HG03378 (cell line): Measurements from ENCODE around the gene KRT38.
"Not testable (repeated sequence)": the region's sequence is repeated elsewhere in the genome, so short reads cannot be mapped to it uniquely, and the experiment has no call there.

Experiments used
- ATAC-seq: cut with Tn5 transposase; IDR thresholded peaks from one replicate; pipeline ENCODE4 v1.9.1; 2021; ENCODE audit warnings: mild to moderate bottlenecking, moderate library complexity; ENCODE audit not compliant: unreplicated experiment

Gene KRT38

GRCh38 chr17:41424111-41424635 is 16.6 kb downstream of the KRT38 start, which contains the start of gene KRT37:
Gene KRT37, minus strand, starts transcription at chr17:41424585. Its CDS starts 62 bp downstream, at chr17:41424523.
- no peak for ATAC-seq

GRCh38 chr17:41422586-41422985 is 18.2 kb downstream of the KRT38 start:
- ATAC-seq = not testable (repeated sequence)

- ATAC-seq = no peak
Observed at GRCh38 chr17:41421617-41422016, 19.2 kb downstream of the KRT38 start.

GRCh38 chr17:41421116-41421515 is 19.7 kb downstream of the KRT38 start:
- ATAC-seq = no peak

GRCh38 chr17:41420134-41420533 is 20.6 kb downstream of the KRT38 start:
- no peak for ATAC-seq

- ATAC-seq = no peak
Observed at GRCh38 chr17:41419716-41420115, 21.1 kb downstream of the KRT38 start.

- no peak for ATAC-seq
Observed at GRCh38 chr17:41418116-41418860, 22.5 kb downstream of the KRT38 start.

- ATAC-seq = no peak
Observed at GRCh38 chr17:41417576-41418015, 23.2 kb downstream of the KRT38 start.

GRCh38 chr17:41417127-41417526 is 23.7 kb downstream of the KRT38 start:
- no peak for ATAC-seq

- no peak for ATAC-seq
Observed at GRCh38 chr17:41416479-41416878, 24.3 kb downstream of the KRT38 start.

- ATAC-seq = no peak
Observed at GRCh38 chr17:41415833-41416335, 24.9 kb downstream of the KRT38 start.

- ATAC-seq = no peak
Observed at GRCh38 chr17:41415411-41415810, 25.4 kb downstream of the KRT38 start.

GRCh38 chr17:41413982-41414381 is 26.8 kb downstream of the KRT38 start:
- ATAC-seq = no peak

GRCh38 chr17:41413353-41413957 is 27.3 kb downstream of the KRT38 start:
- ATAC-seq = no peak

- ATAC-seq = no peak
Observed at GRCh38 chr17:41411072-41411840, 29.5 kb downstream of the KRT38 start.

- no peak for ATAC-seq
Observed at GRCh38 chr17:41407226-41407625, 33.6 kb downstream of the KRT38 start.

- no peak for ATAC-seq
Observed at GRCh38 chr17:41406205-41406604, 34.6 kb downstream of the KRT38 start.

- ATAC-seq = no peak
Observed at GRCh38 chr17:41404024-41404671, 36.6 kb downstream of the KRT38 start.

- no peak for ATAC-seq
Observed at GRCh38 chr17:41403404-41404023, 37.3 kb downstream of the KRT38 start.

GRCh38 chr17:41402161-41402560 is 38.6 kb downstream of the KRT38 start:
- ATAC-seq = no peak
